Measurements from ENCODE around the gene HEPHL1. TPM values are rescaled to one million over a fixed set of nuclear protein-coding genes. Genes with fewer than 3 reads are reported as not detected.
A peak's percentile ranks its signal among the peaks of the same experiment; 100 is the strongest.
"Not testable (repeated sequence)": the region's sequence is repeated elsewhere in the genome, so short reads cannot be mapped to it uniquely, and the experiment has no call there.

HEPHL1 gene
- total RNA-seq, 1 donor from 2014 or later, result not detected

GRCh38 chr11:94151903-94152677 lies 130.9 kb downstream of the HEPHL1 start:
- Mint-ChIP-seq H3K9me3 (ENCODE audit: low read depth) (no peaks in the 10 kb centered on the region), H3K4me3 (ENCODE audit: unreplicated experiment) (peak overlapping the region; percentile 4), H3K36me3 (ENCODE audit: low read depth) (peaks cover 2% of the 10 kb centered on the region), H3K27ac (ENCODE audit: unreplicated experiment) (peak overlapping the region; percentile 89), H3K4me1 (ENCODE audit: low read depth) (peaks cover 61% of the 10 kb centered on the region), H3K27me3 (ENCODE audit: low read depth) (no peaks in the 10 kb centered on the region)
- DNase-seq (ENCODE audit: low spot score), result no peak
- TF ChIP-seq, protein P1, sequence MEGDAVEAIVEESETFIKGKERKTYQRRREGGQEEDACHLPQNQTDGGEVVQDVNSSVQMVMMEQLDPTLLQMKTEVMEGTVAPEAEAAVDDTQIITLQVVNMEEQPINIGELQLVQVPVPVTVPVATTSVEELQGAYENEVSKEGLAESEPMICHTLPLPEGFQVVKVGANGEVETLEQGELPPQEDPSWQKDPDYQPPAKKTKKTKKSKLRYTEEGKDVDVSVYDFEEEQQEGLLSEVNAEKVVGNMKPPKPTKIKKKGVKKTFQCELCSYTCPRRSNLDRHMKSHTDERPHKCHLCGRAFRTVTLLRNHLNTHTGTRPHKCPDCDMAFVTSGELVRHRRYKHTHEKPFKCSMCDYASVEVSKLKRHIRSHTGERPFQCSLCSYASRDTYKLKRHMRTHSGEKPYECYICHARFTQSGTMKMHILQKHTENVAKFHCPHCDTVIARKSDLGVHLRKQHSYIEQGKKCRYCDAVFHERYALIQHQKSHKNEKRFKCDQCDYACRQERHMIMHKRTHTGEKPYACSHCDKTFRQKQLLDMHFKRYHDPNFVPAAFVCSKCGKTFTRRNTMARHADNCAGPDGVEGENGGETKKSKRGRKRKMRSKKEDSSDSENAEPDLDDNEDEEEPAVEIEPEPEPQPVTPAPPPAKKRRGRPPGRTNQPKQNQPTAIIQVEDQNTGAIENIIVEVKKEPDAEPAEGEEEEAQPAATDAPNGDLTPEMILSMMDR (IDR thresholded peaks at IDR 0.05), result no peak

DNA sequence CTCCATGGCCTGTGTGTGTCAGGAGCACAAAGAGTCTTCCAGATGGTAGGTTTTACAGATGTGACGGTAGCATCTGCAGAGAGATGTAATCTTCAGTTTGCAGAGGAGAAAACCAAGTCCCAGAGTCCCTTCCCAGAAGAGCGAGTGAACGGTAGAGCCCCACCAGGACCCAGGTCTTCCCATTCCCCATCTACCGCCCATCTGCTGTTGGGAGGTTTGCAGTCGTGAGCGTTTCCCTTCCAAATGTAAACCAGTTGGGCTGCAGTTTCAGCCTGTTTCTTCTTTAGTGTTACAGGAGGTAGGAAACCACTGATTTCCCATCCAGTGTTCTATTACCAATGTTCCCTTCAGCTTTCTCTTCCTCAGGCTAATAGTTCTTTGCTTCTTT lies 131.5 kb downstream of the HEPHL1 start:
- no peak overlapping the region for H3K4me3 Mint-ChIP-seq (ENCODE audit: unreplicated experiment)
- H3K9me3 Mint-ChIP-seq (ENCODE audit: low read depth), result no peaks in the 10 kb centered on the region
- no peak for DNase-seq (ENCODE audit: low spot score)
- H3K36me3 Mint-ChIP-seq (ENCODE audit: low read depth), result peaks cover 1% of the 10 kb centered on the region
- H3K4me1 Mint-ChIP-seq (ENCODE audit: low read depth), result peaks cover 56% of the 10 kb centered on the region
- TF ChIP-seq, protein P1 (IDR thresholded peaks at IDR 0.05), result no peak
- peak overlapping the region; percentile 89 for H3K27ac Mint-ChIP-seq (ENCODE audit: unreplicated experiment)
- H3K27me3 Mint-ChIP-seq (ENCODE audit: low read depth), result no peaks in the 10 kb centered on the region

GRCh38 chr11:94153320-94153719 lies 132.2 kb downstream of the HEPHL1 start:
- peaks cover 1% of the 10 kb centered on the region for H3K36me3 Mint-ChIP-seq (ENCODE audit: low read depth)
- no peaks in the 10 kb centered on the region for H3K9me3 Mint-ChIP-seq (ENCODE audit: low read depth)
- H3K4me3 Mint-ChIP-seq (ENCODE audit: unreplicated experiment), result no peak overlapping the region
- TF ChIP-seq, protein P1 (IDR thresholded peaks at IDR 0.05), result no peak
- H3K4me1 Mint-ChIP-seq (ENCODE audit: low read depth), result peaks cover 50% of the 10 kb centered on the region
- H3K27ac Mint-ChIP-seq (ENCODE audit: unreplicated experiment), result no peak overlapping the region
- no peak for DNase-seq (ENCODE audit: low spot score)
- no peaks in the 10 kb centered on the region for H3K27me3 Mint-ChIP-seq (ENCODE audit: low read depth)

DNA sequence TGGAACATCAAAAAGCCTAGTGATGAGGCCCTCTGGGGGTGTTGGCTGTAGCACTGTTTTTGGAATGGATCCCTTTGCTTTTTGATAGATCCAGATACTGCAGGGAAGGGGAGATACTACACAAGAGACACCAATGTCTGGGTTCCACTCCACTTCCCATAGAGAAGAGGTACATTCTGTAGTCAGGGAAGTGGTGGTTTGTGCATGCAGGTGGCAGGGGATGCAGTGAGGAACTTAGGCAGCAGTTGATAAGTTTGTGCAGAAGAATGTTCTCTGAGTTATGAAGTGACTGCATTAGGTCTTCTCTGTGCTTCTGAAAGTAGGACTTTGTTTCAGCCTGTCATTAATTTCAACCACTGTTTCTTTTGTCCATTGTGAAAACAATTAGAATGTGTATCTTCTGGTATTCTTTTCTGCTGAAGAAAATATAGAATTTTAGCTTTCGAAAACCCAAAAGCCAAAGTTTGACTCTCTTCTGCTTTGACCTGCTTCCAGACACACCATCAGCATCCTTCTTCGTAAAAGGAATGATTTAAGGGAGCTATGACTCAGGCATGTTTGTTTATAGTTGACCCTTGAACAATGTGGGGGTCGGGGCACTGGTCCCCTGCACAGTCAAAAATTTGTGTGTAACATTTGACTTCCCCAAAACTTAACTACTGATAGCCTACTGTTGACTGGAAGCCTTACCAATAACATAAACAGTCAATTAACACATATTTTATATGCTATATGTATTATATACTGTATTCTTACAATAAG lies 133.1 kb downstream of the HEPHL1 start:
- Mint-ChIP-seq H3K4me1 (ENCODE audit: low read depth) (peaks cover 41% of the 10 kb centered on the region), H3K27me3 (ENCODE audit: low read depth) (no peaks in the 10 kb centered on the region), H3K36me3 (ENCODE audit: low read depth) (peaks cover 1% of the 10 kb centered on the region), H3K27ac (ENCODE audit: unreplicated experiment) (no peak overlapping the region), H3K9me3 (ENCODE audit: low read depth) (no peaks in the 10 kb centered on the region), H3K4me3 (ENCODE audit: unreplicated experiment) (no peak overlapping the region)
- DNase-seq (ENCODE audit: low spot score), result no peak
- TF ChIP-seq, protein P1 (IDR thresholded peaks at IDR 0.05), result no peak

DNA sequence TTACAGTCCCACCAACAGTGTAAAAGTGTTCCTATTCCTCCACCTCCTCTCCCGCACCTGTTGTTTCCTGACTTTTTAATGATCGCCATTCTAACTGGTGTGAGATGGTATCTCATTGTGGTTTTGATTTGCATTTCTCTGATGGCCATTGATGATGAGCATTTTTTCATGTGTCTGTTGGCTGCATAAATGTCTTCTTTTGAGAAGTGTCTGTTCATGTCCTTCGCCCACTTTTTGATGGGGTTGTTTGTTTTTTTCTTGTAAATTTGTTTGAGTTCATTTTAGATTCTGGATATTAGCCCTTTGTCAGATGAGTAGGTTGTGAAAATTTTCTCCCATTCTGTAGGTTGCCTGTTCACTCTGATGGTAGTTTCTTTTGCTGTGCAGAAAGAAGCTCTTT lies 136.2 kb downstream of the HEPHL1 start:
- DNase-seq (ENCODE audit: low spot score); H3K9me3 Mint-ChIP-seq (ENCODE audit: low read depth); H3K27me3 Mint-ChIP-seq (ENCODE audit: low read depth); H3K27ac Mint-ChIP-seq (ENCODE audit: unreplicated experiment); H3K4me3 Mint-ChIP-seq (ENCODE audit: unreplicated experiment); H3K36me3 Mint-ChIP-seq (ENCODE audit: low read depth): not testable (repeated sequence)
- H3K4me1 Mint-ChIP-seq (ENCODE audit: low read depth), result peaks cover 14% of the 10 kb centered on the region

Other genes starting within 250 kb of the HEPHL1 start
- gene MED17, start 237.1 kb upstream of the HEPHL1 start, total RNA-seq, result 23.2 to 28.1 TPM (median 27.7 TPM) in 3 replicates
- gene VSTM5, start 170.7 kb upstream of the HEPHL1 start, total RNA-seq, result not detected in 3 replicates
- 25.6 to 36.4 TPM (median 35.7 TPM) in 3 replicates for gene PANX1, start 107.5 kb downstream of the HEPHL1 start, total RNA-seq

Data from chondrocyte (in vitro differentiated cells).